Activated CD4-positive, alpha-beta T cell treated with anti-CD3 and anti-CD28 coated beads, Interleukin-2, Interleukin-4, amounts not matched to agents 100 ng/mL and 50 ng/mL, durations not matched to agents 16 hours and 8 hours (primary cell): ENCODE results near the gene CHMP6.

Experiments
- DNase-seq: peaks from one replicate; pipeline ENCODE4 v3.0.0-alpha.2; 2020; ENCODE audit warnings: low spot score

Gene CHMP6

DNA sequence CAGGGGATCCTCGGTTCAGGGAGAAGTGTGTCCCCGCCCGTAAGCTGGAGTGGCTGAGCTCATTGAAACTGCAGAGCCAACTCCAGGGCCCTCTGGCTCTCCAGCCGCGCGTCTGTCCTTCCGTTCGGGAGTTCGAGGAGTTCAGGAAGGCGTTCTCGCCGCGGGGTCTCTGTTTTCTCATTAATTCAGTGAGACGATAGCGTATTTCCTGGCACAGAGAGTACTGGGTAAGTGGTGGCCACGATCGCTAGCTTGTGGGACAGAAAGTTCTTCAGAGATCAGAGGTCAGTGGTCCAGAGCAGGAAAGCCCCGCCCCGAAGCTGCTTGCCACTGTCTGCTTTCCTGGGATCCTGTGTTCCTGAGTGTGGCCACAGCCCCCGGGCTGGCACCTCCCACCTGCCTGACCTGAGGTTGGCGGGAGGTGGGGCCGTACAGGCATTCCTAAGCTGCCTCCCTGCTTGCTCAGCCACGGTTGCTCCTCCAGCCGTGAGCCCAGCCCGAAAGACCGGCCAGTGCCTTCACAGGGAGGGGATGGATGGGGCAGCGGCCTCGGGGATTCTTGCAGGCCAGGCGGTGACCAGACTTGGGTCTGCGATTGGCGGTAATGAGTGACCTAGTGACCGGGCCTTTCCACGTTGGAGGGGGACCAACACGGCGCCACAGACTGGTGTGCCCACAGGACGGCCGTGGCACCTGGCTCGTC, 52.2 kb downstream of the CHMP6 start:
- no peak for DNase-seq

GRCh38 chr17:81044428-81044763, 52.8 kb downstream of the CHMP6 start:
- no peak for DNase-seq

DNA sequence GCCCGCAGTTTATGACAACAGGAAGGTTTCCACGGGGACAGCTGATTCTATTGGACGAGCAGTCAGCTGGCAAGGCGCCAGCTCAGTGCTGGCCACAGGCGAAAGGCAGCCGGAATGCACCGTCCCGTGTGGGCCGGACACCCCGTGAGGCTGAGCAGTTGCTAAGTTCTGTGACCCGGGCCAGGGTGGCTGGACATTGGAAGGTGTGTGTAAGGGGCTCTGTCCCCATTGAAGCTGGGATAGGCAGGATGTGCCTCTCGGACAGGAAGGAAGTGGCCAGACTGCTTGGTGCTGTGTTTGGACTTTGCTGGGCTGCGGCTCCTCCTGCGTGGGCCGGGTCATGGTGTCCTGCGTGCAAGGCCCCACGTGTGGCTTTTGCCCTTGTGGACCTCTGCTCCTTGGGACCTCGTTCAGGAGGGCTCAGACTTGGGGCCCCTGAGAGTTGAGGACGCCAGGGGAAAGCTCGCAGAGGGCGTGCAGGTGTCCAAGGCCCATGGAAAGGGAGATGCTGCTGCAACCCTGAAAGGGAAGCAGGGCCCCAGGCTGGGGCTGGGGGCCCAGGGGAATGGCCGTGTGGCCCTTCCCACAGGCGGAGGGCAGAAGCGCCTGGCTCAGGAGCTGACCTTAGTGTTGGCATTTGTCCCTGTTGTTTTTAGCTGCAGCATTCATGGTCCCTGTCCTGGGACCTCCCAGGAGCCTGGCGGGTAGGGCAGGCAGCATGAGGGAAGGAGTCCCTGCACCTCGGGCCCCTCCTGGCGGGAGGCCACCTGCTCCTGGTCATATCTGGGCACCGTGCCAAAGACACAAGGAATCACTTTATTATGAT, 53.3 kb downstream of the CHMP6 start:
- no peak for DNase-seq

DNA sequence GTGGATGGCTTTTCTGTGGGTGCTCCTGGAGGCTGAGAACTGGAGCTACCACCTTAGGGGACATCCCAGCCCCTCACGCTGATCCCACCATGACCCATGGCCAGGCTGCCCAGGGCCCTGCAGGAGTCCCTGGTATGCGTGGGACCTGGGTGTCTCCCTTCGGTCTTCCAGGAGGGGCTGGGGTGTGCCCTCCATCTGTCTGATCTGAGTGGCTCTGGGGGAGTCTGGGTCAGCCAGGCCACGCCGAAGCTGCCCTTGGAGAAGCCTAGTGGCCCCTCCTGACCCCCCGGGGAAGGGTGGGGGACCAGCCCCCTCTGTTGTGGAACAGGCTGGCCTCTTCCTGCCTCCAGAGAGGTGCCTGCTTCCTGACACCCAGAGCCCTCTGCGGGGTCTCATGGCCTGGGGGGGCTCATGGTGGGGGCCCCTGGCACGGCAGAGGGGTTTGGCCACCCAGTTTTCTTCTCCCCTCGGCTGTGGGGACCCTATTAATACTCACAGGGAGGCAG, 54.0 kb downstream of the CHMP6 start:
- DNase-seq, result no peak

GRCh38 chr17:81046132-81046769, 54.6 kb downstream of the CHMP6 start:
- no peak for DNase-seq

DNA sequence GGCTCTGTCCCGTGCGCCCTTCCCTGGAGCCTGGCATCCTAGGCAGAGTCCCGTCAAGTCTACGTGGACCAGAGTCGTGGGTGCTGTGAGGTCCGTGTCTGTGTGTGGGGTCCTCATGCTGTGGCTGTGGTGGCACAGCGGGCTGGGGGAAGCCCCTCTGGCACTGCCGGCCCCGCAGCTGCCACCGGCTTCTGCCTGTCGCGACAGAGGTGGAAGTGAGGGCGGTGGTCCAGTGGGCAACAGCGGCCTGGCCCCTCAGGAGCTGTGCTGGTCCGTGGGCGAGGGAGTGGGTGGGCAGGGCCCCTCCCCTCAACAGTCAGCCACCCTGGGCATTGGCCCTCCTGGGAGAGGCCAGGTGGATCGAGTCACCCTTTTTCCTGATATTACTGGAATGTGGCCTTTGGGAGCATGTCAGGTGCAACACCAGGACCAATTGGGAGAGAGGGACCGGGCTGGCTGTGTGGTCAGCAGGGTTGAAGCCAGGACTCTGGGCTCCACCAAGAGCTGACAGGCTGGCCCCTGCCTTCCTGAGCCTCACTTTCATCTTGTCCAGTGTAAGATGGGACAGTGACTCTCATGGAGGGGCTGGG, 55.2 kb downstream of the CHMP6 start:
- DNase-seq, result no peak

DNA sequence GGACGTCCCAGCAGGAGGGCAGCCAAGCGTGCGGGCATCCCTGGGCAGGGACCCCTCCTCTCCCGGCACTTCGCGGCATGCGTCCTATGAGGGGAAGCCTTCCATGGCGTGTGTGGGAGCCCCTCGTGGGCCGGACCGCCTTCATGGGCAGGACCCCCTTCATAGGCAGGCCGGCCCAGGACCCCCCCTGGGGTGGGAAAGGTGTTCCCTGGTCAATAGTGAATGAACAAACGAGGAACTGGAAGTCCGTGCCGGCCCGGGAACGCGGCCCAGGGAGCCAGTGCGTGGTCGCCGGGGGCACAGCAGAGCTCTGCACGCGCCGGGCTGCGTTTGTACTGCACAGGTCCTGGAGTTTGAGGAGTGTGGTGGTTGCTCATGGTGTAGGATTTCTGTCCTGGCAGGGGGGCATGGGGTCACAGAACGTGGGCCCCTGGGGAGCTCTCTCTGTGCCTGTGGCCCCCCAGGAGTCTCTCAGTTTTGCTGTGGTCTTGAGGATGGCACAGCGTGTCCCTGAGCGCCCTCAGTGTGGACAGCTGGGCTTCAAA, 57.3 kb downstream of the CHMP6 start:
- DNase-seq, result no peak

GRCh38 chr17:81049372-81049911, 57.8 kb downstream of the CHMP6 start:
- DNase-seq, result no peak
